Skeletal muscle tissue (tissue), 4 donors: ENCODE data around the gene ACTG2. TPM values are rescaled to one million over a fixed set of nuclear protein-coding genes. Genes with fewer than 3 reads are reported as not detected.

Experiments
- H3K27ac ChIP-seq: one replicate; pipeline ENCODE4 v1.7.0; 2013; ENCODE audit warnings: mild to moderate bottlenecking, low read depth, low read length, inconsistent platforms
- H3K27me3 ChIP-seq, 3 donors: one replicate each; pipeline ENCODE4 v1.7.0; 2013; ENCODE audit warnings: low read length in 3 of 3; ENCODE audit not compliant: control insufficient read depth in 3 of 3, insufficient read depth in 3 of 3
- H3K36me3 ChIP-seq, 3 donors: one replicate each; pipeline ENCODE4 v1.7.0; 2013; ENCODE audit warnings: low read length in 3 of 3; ENCODE audit not compliant: control insufficient read depth in 3 of 3, insufficient read depth in 3 of 3
- H3K4me1 ChIP-seq, 3 donors: one replicate each; pipeline ENCODE4 v1.7.0; 2013; ENCODE audit warnings: low read length in 3 of 3, mild to moderate bottlenecking in 3 of 3; ENCODE audit not compliant: control insufficient read depth in 3 of 3, insufficient read depth in 3 of 3
- H3K4me3 ChIP-seq, 3 donors: one replicate each; pipeline ENCODE4 v1.7.0; 2013; ENCODE audit warnings: low read length in 3 of 3
- H3K9ac ChIP-seq, 3 donors: one replicate each; pipeline ENCODE4 v1.7.0; 2013; ENCODE audit warnings: low read length in 3 of 3, mild to moderate bottlenecking in 3 of 3, moderate library complexity in 2 of 3, low read depth in 1 of 3
- H3K9me3 ChIP-seq, 3 donors: one replicate each; pipeline ENCODE4 v1.7.0; 2013; ENCODE audit warnings: low read length in 3 of 3; ENCODE audit not compliant: control insufficient read depth in 3 of 3
- total RNA-seq: library from RNA; depleted of rRNA; stranded (reverse); fragments of >200 nt; gene quantifications from one replicate; pipeline ENCODE4 v1.2.3, GENCODE V29; 2014
- donor health status: Osteomylitis.

The ACTG2 gene
- total RNA-seq, 1 donor from 2014 or later, result 1.6 TPM

- no peak overlapping the region for H3K27ac ChIP-seq
- H3K27me3 ChIP-seq, result no peaks in the 10 kb centered on the region
Observed at GRCh38 chr2:73910873-73911547, 18.2 kb downstream of the ACTG2 start.

GRCh38 chr2:73911548-73912208 lies 18.9 kb downstream of the ACTG2 start:
- Histone ChIP-seq H3K36me3 (no peaks in the 10 kb centered on the region), H3K4me3 (no peak overlapping the region), H3K9ac (no peak overlapping the region), H3K27ac (no peak overlapping the region), H3K27me3 (no peaks in the 10 kb centered on the region), H3K9me3 (no peaks in the 10 kb centered on the region), H3K4me1 (no peaks in the 10 kb centered on the region)

More at GRCh38 chr2:73910873-73911547, 18.2 kb downstream of the ACTG2 start:
- Histone ChIP-seq H3K9ac (no peak overlapping the region), H3K36me3 (no peaks in the 10 kb centered on the region), H3K4me1 (no peaks in the 10 kb centered on the region), H3K9me3 (no peaks in the 10 kb centered on the region), H3K4me3 (no peak overlapping the region)

- Histone ChIP-seq H3K9me3 (no peaks in the 10 kb centered on the region), H3K27ac (no peak overlapping the region), H3K36me3 (no peaks in the 10 kb centered on the region), H3K4me1 (no peaks in the 10 kb centered on the region), H3K9ac (no peak overlapping the region), H3K27me3 (peaks cover 0 to 7% (median 3%) of the 10 kb centered on the region in 3 donors), H3K4me3 (no peak overlapping the region)
Observed at GRCh38 chr2:73913414-73914054, 20.7 kb downstream of the ACTG2 start.

- Histone ChIP-seq H3K27ac (no peak overlapping the region), H3K9ac (no peak overlapping the region), H3K9me3 (no peaks in the 10 kb centered on the region), H3K4me1 (no peaks in the 10 kb centered on the region), H3K36me3 (no peaks in the 10 kb centered on the region), H3K4me3 (no peak overlapping the region), H3K27me3 (peaks cover 8 to 14% (median 12%) of the 10 kb centered on the region in 3 donors)
Observed at GRCh38 chr2:73914667-73915066, 21.9 kb downstream of the ACTG2 start.

- H3K9ac ChIP-seq, result no peak overlapping the region
- no peak overlapping the region for H3K4me3 ChIP-seq
- no peaks in the 10 kb centered on the region for H3K9me3 ChIP-seq
- H3K27me3 ChIP-seq, result peaks cover 13 to 17% (median 15%) of the 10 kb centered on the region in 3 donors
- no peaks in the 10 kb centered on the region for H3K4me1 ChIP-seq
- no peaks in the 10 kb centered on the region for H3K36me3 ChIP-seq
- H3K27ac ChIP-seq, result no peak overlapping the region
Observed at GRCh38 chr2:73915437-73915993, 22.7 kb downstream of the ACTG2 start.

- H3K27me3 ChIP-seq, result peaks cover 19 to 22% (median 21%) of the 10 kb centered on the region in 3 donors
- H3K9me3 ChIP-seq, result no peaks in the 10 kb centered on the region
- no peak overlapping the region for H3K9ac ChIP-seq
- H3K36me3 ChIP-seq, result no peaks in the 10 kb centered on the region
- no peak overlapping the region for H3K27ac ChIP-seq
- H3K4me1 ChIP-seq, result no peaks in the 10 kb centered on the region
- no peak overlapping the region for H3K4me3 ChIP-seq
Observed at GRCh38 chr2:73916666-73917065, 23.9 kb downstream of the ACTG2 start.

- Histone ChIP-seq H3K4me1 (no peaks in the 10 kb centered on the region), H3K36me3 (no peaks in the 10 kb centered on the region), H3K27ac (no peak overlapping the region), H3K9ac (no peak overlapping the region), H3K9me3 (no peaks in the 10 kb centered on the region), H3K4me3 (no peak overlapping the region), H3K27me3 (peaks cover 19 to 22% (median 21%) of the 10 kb centered on the region in 3 donors)
Observed at GRCh38 chr2:73917296-73917695, 24.5 kb downstream of the ACTG2 start.

GRCh38 chr2:73917696-73918207 lies 24.9 kb downstream of the ACTG2 start:
- Histone ChIP-seq H3K4me3 (no peak overlapping the region), H3K36me3 (no peaks in the 10 kb centered on the region), H3K27ac (no peak overlapping the region), H3K27me3 (peaks cover 19 to 22% (median 21%) of the 10 kb centered on the region in 3 donors), H3K4me1 (no peaks in the 10 kb centered on the region), H3K9ac (no peak overlapping the region), H3K9me3 (no peaks in the 10 kb centered on the region)

- H3K4me1 ChIP-seq, result no peaks in the 10 kb centered on the region
- no peak overlapping the region for H3K27ac ChIP-seq
- no peak overlapping the region for H3K9ac ChIP-seq
- peaks cover 19 to 22% (median 21%) of the 10 kb centered on the region in 3 donors for H3K27me3 ChIP-seq
- H3K36me3 ChIP-seq, result no peaks in the 10 kb centered on the region
- no peak overlapping the region for H3K4me3 ChIP-seq
- no peaks in the 10 kb centered on the region for H3K9me3 ChIP-seq
Observed at GRCh38 chr2:73918856-73919255, 26.0 kb downstream of the ACTG2 start.
